GM21423 (cell line): Measurements from ENCODE around the gene DGKD.

ENCODE experiments used
- ATAC-seq: cut with Tn5 transposase; IDR thresholded peaks from one replicate; pipeline ENCODE4 v1.9.1; 2021; ENCODE audit warnings: mild to moderate bottlenecking, moderate library complexity; ENCODE audit not compliant: unreplicated experiment

The DGKD gene

DNA sequence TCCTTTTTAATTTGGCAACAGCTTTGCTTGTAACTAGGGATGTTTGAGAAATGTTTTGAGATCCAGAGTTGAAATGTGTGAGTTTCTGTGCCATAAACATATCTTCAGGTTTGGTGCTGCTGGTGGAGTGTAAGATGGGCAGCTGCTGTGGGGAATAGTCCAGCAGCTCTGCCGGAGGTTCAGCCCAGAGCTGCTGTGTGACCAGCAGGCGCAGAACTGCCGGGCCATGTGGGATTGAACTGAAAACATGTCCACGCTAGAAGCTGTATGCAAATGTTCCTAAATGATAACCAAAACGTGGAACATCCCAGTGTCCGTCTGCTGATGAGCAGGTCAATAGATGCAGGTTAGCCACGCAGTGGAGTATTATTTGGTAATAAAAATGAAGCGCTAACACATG, 99.6 kb downstream of the DGKD start:
- ATAC-seq = no peak

- ATAC-seq = no peak
These were observed 100.7 kb downstream of the DGKD start for GRCh38 chr2:233455006-233455405.

DNA sequence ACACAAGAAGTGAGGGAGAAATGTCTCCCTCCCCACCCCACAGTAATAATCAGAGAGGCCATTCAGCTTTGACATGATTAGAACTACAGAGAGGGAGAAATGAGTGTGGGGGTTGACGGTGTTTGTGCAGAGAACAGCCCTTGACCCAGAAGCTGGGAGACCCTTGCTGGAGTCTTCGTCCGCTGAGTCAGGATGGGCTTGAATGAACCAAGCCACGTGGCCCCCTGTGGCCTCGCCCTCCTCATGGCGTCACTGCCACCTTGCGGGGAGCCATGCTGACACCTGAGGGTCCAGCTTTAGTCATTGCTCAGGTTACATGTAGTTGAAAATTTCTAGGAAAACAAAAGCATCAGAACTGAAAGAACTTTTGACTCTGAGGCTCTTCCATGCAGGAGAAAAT, 101.2 kb downstream of the DGKD start:
- no peak for ATAC-seq

DNA sequence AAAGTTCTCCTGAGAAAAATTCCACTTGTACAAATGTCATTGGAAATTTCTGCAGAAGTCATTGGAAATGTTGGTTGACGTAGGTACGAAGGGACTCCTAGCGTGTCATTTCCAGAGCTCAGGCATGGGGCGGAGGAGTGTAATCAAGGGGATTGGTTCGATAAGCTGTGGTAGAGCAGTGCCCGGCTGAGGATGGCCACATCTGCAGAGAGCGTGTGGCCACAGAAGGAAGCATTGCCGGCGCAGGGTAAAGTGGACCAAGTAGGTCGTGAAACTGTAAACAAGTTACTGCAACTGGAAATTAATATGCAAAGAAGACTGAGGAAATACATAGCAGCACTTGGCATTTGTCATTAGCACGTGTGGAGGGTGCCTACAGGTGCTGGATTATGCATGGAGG, 101.8 kb downstream of the DGKD start:
- ATAC-seq = no peak

GRCh38 chr2:233456934-233457333, 102.6 kb downstream of the DGKD start:
- ATAC-seq = no peak

GRCh38 chr2:233457356-233457755, 103.1 kb downstream of the DGKD start:
- ATAC-seq = no peak

DNA sequence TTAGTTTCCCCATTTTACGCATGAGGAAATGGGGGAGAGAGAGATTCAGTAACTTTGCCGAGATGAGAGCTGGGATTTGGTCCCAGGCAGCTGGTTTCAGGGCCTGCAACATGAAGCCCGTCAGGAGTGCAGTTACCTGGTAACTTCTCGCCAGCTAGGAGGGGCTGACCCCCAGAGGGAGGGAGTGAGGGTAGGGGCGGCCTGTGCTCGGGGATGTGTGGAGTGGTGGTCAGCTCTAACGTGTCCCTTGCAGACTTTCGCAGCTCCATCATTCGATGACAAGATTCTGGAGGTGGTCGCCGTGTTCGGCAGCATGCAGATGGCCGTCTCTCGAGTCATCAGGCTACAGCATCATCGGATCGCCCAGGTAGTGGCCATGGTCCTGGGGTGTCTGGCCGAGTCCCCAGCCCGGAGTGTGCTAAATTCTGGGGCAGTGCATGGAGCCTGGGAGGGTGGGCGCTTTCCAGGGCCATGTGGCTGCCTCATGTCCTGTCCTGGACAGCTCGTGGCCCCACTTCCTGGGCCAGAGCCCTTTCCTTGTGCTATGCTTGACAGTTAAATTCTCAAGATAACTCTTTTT, 103.8 kb downstream of the DGKD start:
- ATAC-seq = no peak

DNA sequence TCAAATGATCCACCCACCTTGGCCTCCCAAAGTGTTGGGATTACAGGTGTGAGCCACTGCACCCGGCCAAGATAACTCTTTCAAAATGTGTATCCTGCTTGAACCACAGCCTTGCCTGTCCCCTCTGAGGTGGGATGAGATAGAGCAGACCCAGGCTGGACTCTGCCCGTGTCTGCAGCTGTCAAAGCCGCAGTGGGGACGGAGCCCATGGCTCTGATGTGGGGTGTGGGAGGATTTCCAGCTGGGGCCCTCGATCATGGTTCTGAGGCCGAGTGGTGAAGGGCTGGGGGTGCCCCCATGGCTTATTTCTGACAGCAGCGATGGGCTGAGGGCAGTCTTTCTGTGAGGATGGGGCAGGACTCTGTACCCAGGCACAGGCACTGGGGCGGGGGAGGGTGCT, 104.5 kb downstream of the DGKD start:
- no peak for ATAC-seq

DNA sequence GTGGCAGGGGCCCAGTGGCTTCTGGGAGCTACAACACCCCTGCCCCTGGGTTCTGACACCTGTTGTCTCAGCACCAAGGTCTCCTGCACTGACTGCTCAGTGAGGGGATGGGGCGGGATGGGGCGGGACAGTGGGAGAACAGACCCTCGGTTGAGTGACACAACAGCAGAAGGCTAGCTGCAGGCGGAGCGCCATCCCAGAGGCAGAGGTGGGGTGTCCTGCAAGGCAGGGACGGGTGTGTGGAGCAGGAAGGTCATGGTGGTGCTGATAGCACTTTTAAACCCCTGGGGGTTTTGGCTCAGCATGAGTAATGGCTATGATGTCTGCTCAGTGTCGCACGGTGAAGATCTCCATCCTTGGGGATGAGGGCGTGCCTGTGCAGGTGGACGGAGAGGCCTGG, 105.1 kb downstream of the DGKD start:
- no peak for ATAC-seq

DNA sequence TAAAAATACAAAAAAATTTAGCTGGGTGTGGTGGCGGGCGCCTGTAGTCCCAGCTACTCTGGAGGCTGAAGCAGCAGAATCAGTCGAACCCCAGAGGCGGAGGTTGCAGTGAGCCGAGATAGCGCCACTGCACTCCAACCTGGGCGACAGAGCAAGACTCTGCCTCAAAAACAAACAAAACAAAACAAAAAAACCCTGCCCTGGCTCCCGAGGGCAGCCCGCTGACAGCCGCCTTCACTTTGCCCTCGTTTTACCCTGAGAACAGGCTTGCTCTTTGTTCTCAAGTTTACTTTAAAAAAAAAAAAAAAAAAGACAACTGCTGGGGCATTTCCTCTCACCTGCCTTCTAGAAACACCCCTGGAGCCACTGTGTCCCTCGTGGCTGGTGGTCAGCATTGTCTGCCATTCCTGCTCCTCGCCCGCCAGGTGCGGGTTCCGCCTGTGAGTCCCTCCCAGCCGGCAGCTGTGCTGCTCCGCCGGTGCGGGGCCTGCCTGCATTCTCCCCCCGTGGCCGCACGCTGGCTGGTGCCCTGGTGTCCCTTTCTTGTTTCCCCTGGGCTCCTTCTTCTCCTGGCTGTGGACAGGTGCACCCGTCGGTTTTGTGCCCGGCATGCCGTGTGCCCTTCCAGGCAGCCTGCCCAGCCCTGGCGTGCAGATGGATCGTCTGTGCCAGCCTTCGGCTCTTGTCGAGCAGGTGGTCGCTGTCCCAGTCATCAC, 106.6 kb downstream of the DGKD start:
- ATAC-seq = no peak

DNA sequence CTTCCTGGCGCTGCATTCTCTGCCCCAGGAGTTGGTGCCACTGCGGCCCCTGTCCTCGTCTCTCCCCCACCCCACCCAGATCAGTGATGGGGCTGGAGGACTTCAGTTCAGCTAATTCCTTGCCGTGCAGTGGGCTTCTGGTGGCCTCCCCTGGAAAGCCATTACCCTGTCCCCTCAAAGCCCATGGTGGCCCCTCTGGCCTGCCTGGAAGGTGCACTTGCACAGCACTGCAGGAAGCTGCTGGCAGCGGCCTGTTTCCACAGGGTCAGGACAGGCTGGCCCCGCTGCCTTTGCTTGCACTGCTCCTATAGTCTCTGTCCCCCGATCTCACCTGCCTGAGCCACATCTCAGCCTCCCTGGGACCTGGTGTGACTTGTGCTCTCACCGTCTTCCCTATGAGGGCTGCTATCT, 107.2 kb downstream of the DGKD start:
- ATAC-seq = no peak

GRCh38 chr2:233462202-233462785, 108.0 kb downstream of the DGKD start:
- ATAC-seq = no peak

DNA sequence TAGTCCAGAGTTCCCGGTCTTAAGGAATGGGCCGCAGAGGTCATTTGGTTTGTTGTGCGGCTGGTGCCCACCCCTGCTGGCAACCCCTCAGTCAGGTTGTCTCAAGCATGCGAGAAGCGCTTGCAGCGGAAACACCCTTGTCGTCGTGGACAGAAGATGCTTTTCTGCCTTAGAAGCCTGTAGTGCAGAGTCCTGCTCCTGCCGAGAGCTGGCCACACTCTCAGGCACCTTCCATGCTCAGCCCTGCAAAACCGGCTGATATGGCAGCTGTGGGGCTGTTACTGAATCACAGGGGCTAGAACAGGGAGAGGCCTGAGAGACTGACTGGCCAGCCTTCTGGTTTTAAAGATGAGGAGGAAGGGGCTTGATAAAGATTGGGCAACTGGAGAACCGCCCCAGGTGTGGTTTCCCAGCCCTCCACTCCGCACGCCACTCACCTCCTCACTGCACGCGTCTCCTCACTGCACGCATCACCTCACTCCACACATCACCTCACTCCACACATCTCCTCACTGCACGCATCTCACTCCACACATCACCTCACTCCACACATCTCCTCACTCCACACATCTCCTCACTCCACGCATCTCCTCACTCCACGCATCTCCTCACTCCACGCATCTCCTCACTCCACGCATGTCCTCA, 108.7 kb downstream of the DGKD start:
- no peak for ATAC-seq

DNA sequence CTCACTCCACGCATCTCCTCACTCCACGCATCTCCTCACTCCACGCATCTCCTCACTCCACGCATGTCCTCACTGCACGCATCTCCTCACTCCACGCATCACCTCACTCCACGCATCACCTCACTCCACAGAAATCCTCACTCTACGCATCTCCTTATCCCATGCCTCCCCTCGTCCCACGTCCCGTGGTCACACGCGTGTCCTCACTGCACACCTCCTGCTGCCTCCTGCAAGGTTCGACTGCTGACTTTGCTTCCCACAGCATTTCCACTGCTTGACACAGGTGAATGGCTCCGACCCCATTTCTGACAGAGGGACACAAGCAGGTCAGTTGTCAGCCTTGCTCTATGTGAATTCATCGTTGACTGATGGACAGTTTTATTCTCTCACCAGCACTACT, 109.3 kb downstream of the DGKD start:
- ATAC-seq = no peak

DNA sequence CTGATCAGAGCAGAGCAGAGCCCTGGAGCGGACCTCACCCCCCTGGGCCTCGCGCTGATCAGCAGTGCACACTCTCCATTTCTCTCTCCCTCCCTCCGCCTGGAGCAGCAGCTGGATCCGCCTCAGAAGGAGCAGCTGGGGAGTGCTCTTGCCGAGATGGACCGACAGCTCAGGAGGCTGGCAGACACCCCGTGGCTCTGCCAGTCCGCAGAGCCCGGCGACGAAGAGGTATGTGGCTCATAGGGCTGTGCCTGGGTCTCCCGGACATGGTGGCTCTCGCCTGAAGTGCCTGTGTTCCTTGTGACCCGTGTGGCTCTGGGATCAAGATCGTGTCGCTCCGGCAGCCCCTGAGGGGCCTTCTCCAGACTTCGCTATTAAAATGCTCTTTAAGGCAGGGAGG, 109.8 kb downstream of the DGKD start:
- no peak for ATAC-seq

- no peak for ATAC-seq
These were observed 110.4 kb downstream of the DGKD start for GRCh38 chr2:233464531-233465240.

DNA sequence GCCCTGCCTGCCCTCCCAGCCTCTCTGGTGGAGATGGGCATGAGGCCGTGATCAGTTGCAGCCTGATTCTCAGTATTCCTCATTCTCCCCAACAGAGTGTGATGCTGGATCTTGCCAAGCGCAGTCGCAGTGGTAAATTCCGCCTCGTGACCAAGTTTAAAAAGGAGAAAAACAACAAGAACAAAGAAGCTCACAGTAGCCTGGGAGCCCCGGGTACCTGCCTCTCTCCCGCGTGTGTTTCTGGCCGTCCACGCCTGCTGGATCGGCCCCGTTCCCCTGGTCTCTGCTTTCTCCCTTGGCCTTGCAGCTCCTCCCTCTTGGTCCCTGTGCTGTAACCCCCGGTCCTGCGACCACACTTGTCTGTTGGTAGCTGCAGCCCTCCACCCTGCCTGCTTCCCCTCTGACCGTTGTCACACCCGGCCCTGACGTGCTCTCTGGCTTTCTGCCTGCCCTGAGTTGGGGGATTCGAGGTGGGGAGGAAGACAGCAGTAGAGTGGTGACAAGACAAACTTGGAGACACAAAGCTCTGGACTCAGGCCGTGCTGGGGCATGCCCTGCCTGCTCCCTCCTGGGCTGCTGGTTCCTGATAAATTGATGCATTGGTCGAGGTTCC, 112.8 kb downstream of the DGKD start:
- no peak for ATAC-seq

DNA sequence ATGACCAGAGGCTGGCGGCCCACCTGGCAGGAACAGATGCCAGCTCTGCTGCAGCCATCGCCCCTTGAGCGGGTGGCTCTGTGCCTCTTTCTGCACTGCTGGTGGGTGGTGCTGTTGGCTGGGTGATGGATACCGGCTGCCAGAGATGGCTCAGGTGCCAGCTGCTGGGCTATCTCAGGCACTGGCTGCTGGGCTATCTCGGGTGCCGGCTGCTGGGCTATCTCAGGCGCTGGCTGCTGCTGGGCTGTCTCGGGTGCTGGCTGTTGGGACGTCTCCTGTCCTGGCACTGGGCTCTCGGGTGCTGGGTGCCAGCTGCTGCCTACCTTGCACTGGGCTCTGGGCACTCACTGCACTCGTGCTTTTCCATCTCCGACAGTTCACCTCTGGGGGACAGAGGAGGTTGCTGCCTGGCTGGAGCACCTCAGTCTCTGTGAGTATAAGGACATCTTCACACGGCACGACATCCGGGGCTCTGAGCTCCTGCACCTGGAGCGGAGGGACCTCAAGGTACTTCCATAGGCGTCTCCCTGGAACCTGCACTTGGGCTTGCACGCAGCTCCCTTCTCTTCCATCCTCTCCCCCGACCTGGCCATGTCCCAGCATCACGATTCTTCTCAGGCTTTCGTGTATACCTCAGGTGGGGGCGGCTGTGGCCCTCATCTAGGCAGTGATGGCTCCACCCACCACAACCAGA, 113.9 kb downstream of the DGKD start:
- no peak for ATAC-seq

- ATAC-seq = no peak
These were observed 114.4 kb downstream of the DGKD start for GRCh38 chr2:233468741-233469110.

DNA sequence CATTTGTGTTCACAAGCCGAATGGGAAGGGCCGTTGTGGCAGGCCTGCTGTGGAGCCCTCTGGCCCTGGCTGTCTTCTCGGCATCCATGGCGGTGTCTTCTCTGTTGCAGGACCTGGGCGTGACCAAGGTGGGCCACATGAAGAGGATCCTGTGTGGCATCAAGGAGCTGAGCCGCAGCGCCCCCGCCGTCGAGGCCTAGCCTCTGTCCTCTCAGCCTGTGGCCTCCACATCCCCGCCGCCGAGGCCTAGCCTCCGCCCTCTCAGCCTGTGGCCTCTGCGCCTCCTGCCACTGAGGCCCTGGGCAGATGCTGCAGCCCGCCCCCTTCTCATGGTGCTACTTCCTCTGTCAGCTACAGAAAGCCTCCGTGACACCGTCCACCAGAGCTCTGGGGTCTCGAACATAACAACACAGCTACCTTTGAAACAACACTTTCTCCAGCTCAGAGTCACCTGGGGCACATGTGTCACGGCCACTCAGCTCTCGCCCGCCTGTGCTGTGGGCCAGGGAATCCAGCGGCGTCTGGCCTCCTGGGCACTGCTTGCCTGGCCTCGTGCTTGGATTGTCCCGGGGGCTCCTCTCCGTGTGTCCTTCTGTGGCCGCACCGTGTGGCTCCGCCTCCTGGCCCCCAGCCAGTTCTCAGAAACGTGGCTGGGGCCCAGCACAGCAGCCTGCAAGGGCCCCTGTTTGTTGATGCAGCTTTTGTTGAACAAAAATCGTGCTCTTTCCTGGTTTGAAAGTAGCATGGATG, 115.1 kb downstream of the DGKD start:
- ATAC-seq = no peak
